ENCODE measurements around the gene FCN3.

The FCN3 gene

DNA sequence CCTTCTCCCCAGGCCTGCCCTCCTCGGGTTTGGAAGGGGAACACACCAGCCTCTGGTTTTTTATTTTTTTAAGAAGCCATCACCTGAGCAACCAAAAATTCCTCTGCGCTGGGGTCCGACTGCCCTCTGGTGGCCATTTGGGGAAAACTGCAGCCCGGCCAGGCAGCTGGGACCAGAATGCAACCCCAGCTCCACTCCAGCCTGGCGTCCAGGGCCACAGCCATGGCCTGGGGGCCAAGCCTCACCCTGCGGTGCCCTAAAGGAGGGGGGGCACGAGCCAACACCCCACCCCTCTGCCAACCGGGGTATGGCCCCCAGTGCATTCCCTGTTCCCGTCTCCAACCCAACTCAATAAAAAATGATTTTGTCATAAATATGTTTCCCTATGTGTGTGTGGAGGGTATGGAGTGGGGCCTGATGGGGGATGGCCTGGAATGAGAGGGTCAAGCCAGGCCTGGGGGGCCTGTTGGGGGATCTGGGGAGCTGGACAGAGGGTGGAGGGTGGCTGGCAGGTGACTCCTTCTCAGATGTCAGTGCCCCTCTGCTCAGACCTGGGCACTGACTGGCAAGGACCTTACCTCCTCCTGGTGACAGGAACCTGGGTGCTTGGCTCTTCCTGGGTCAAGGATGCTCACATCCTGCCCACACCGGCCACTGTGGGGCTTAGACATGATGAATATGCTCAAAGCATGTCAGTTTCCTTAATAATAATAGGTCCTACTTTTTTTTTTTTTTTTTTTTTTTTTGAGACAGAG, 21.0 kb upstream of the FCN3 start:
- DNase-seq (ENCODE audit: low read depth), result peak; percentile 79
- no peak overlapping the region for H3K4me3 ChIP-seq (ENCODE audit: low read depth, low read length)
- TF ChIP-seq, protein P1, sequence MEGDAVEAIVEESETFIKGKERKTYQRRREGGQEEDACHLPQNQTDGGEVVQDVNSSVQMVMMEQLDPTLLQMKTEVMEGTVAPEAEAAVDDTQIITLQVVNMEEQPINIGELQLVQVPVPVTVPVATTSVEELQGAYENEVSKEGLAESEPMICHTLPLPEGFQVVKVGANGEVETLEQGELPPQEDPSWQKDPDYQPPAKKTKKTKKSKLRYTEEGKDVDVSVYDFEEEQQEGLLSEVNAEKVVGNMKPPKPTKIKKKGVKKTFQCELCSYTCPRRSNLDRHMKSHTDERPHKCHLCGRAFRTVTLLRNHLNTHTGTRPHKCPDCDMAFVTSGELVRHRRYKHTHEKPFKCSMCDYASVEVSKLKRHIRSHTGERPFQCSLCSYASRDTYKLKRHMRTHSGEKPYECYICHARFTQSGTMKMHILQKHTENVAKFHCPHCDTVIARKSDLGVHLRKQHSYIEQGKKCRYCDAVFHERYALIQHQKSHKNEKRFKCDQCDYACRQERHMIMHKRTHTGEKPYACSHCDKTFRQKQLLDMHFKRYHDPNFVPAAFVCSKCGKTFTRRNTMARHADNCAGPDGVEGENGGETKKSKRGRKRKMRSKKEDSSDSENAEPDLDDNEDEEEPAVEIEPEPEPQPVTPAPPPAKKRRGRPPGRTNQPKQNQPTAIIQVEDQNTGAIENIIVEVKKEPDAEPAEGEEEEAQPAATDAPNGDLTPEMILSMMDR (IDR thresholded peaks at IDR 0.05; ENCODE audit: low read depth, low read length), result peak; percentile 88
- TF ChIP-seq POLR2A (IDR thresholded peaks at IDR 0.05; ENCODE audit: extremely low read depth, insufficient read length) (no peak), MYC (IDR thresholded peaks at IDR 0.05; ENCODE audit: low read depth, low read length) (peak; percentile 48)

- TF ChIP-seq MYC (IDR thresholded peaks at IDR 0.05; ENCODE audit: low read depth, low read length) (no peak), MAX (IDR thresholded peaks at IDR 0.05; ENCODE audit: low read depth, low read length) (no peak), POLR2A (IDR thresholded peaks at IDR 0.05; ENCODE audit: extremely low read depth, insufficient read length) (no peak)
- no peak overlapping the region for H3K4me3 ChIP-seq (ENCODE audit: low read depth, low read length)
- DNase-seq (ENCODE audit: low read depth), result no peak
Observed at GRCh38 chr1:27394925-27395324, 20.3 kb upstream of the FCN3 start.

- DNase-seq (ENCODE audit: low read depth), result no peak
- no peak overlapping the region for H3K4me3 ChIP-seq (ENCODE audit: low read depth, low read length)
- TF ChIP-seq MAX (IDR thresholded peaks at IDR 0.05; ENCODE audit: low read depth, low read length) (no peak), MYC (IDR thresholded peaks at IDR 0.05; ENCODE audit: low read depth, low read length) (no peak), POLR2A (IDR thresholded peaks at IDR 0.05; ENCODE audit: extremely low read depth, insufficient read length) (no peak)
- TF ChIP-seq, protein P1 (IDR thresholded peaks at IDR 0.05; ENCODE audit: low read depth, low read length), result no peak
Observed at GRCh38 chr1:27394282-27394658, 19.6 kb upstream of the FCN3 start.

GRCh38 chr1:27393641-27394281, 19.1 kb upstream of the FCN3 start:
- no peak for TF ChIP-seq MAX (IDR thresholded peaks at IDR 0.05; ENCODE audit: low read depth, low read length)
- no peak for TF ChIP-seq MYC (IDR thresholded peaks at IDR 0.05; ENCODE audit: low read depth, low read length)
- TF ChIP-seq, protein P1 (IDR thresholded peaks at IDR 0.05; ENCODE audit: low read depth, low read length), result no peak
- no peak for TF ChIP-seq POLR2A (IDR thresholded peaks at IDR 0.05; ENCODE audit: extremely low read depth, insufficient read length)
- DNase-seq (ENCODE audit: low read depth), result no peak
- no peak overlapping the region for H3K4me3 ChIP-seq (ENCODE audit: low read depth, low read length)

DNA sequence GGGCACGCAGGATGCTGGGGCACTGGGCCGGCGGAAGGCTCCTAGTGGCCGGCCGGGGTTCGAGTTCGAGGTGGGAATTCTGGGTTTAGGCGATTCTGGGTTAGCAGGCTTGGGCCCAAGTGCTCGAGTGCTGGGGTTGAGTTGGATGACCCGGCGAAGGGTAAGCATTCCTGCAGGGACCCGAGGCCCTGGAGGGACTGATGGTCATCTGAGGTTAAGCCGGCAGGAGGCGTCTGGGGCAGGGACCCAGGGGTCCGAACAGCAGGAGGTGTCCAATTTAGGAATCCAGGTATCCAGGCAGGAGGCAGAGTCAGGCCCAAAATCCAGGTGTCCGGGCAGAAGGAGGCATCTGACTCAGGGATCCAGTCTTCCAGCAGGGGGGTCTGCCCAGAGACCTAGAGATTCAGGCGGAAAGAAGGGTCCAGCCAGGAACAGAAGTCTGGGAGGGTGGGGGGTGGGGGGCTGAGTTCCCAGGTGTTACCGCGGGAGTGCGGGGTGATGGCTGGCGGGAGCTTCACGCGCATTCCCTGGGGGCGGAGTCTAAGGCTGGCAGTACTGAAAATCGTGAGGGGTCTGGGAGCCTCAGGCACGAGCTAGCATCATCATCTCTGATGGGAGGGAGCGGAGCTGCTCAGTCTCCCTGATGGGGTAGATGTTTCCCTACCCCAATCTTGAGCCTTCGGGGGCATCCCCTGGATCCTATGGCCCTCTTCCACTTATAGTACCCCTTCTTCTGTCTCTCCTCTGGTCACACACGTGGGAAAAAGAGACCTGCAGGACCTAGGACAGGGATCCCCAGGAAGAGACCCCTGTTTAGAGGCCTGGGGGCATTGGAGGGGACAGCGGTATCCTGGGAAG, 18.4 kb upstream of the FCN3 start:
- TF ChIP-seq POLR2A (IDR thresholded peaks at IDR 0.05; ENCODE audit: extremely low read depth, insufficient read length), result no peak
- TF ChIP-seq, protein P1 (IDR thresholded peaks at IDR 0.05; ENCODE audit: low read depth, low read length), result peak; percentile 33
- DNase-seq (ENCODE audit: low read depth), result peak; percentile 32
- H3K4me3 ChIP-seq (ENCODE audit: low read depth, low read length), result peak overlapping the region; percentile 73
